GM12878 (cell line): ENCODE measurements around the gene DLG2. TPM values are rescaled to one million over a fixed set of nuclear protein-coding genes. Genes with fewer than 3 reads are reported as not detected.

Experiments used
- BMI1 ChIP-seq: fragments of 450-650 bp; IDR thresholded peaks from 2 replicates; pipeline ENCODE4 v1.6.1; 2016; ENCODE audit warnings: mild to moderate bottlenecking, moderate library complexity, borderline replicate concordance
- CBX5 ChIP-seq: sonication (generic); IDR thresholded peaks from 2 replicates; pipeline ENCODE4 v1.6.1; 2016; ENCODE audit warnings: low read depth, moderate library complexity, mild to moderate bottlenecking, inconsistent platforms
- CHD2 ChIP-seq: IDR thresholded peaks from 2 replicates; pipeline ENCODE4 v1.6.1; 2011; ENCODE audit warnings: low read depth, low read length, improper control_type of control experiment, borderline replicate concordance
- FOS ChIP-seq: IDR thresholded peaks from 3 replicates; pipeline ENCODE4 v1.6.1; 2011; ENCODE audit warnings: borderline replicate concordance; ENCODE audit not compliant: insufficient read length; ENCODE audit errors: extremely low read depth
- GATAD2B ChIP-seq: fragments of 450-650 bp; conservative IDR thresholded peaks from 2 replicates; pipeline ENCODE4 v1.6.1; 2017; ENCODE audit warnings: low read depth, mild to moderate bottlenecking, moderate library complexity
- KDM1A ChIP-seq: fragments of 200-600 bp; sonication (generic); IDR thresholded peaks from 2 replicates; pipeline ENCODE4 v1.6.1; 2016; ENCODE audit warnings: borderline replicate concordance
- MEF2B ChIP-seq: fragments of 450-650 bp; IDR thresholded peaks from 2 replicates; pipeline ENCODE4 v1.6.1; 2018; ENCODE audit warnings: mild to moderate bottlenecking, moderate library complexity; ENCODE audit not compliant: partially characterized antibody, poor library complexity, severe bottlenecking
- RELA ChIP-seq: fragments of 450-650 bp; IDR thresholded peaks from 2 replicates; pipeline ENCODE4 v1.8.0; 2014; ENCODE audit warnings: borderline replicate concordance; ENCODE audit not compliant: partially characterized antibody
- SIN3A ChIP-seq: IDR thresholded peaks from 2 replicates; pipeline ENCODE4 v1.6.1; 2012; ENCODE audit warnings: low read depth, low read length, improper control_type of control experiment
- polyA plus RNA-seq, 11 experiments: library from polyadenylated mRNA; depleted of rRNA in 4 of 11; unstranded in 6 of 11; stranded (reverse) in 5 of 11; fragments of >200 nt; fragmentation: Nextera tagmentation in 4 of 11; fragmentation: Illumina TruSeq in 1 of 11; extraction: Ambion mirVana in 4 of 11; extraction: Trizol in 1 of 11; gene quantifications; 1 replicate in 1 of 11; 2 replicates in 10 of 11; pipeline versions ENCODE4 v1.2.1 to v1.2.3, GENCODE V29; 2011 to 2016; ENCODE audit warnings: inconsistent platforms in 2 of 11, missing spikeins in 2 of 11, low read depth in 1 of 11
- total RNA-seq, 4 experiments: library from RNA; depleted of rRNA in 3 of 4; stranded (reverse); fragments of >200 nt in 3 of 4; fragmentation: Illumina TruSeq in 1 of 4; extraction: Trizol in 1 of 4; gene quantifications; 2 replicates each; pipeline versions ENCODE4 v1.2.1 to v1.2.3, GENCODE V29; 2013 to 2021
- TF ChIP-seq, protein P1 (sequence below): fragments of 450-650 bp; IDR thresholded peaks from 2 replicates; pipeline ENCODE4 v1.6.1; 2016; ENCODE audit warnings: mild to moderate bottlenecking, moderate library complexity, borderline replicate concordance
- TF ChIP-seq, protein P2 (sequence below): IDR thresholded peaks from 2 replicates; pipeline ENCODE4 v1.6.1; 2012; ENCODE audit warnings: low read depth, low read length, improper control_type of control experiment

Gene DLG2
- total and polyA plus RNA-seq, 10 of the 15 experiments (the other 5 are each of a cell fraction or from before 2014, with no cell fraction given), result 0.09 to 0.98 (median 0.35) TPM

DNA sequence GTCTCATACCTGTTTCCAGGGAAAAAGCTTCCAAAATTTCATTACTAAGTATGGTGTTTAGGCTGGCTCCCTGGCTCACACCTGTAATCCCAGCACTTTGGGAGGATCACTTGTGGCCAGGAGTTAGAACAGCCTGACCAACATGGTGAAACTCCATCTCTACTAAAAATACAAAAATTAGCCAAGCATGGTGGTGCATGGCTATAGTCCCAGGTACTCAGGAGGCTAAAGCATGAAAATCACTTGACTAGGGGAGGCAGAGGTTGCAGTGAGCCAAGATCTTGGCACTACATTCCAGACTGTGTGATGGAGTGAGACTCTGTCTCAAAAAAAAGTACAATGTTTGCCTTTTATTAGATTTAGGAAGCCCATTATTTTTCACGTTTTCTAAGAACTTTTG lies 2009.5 kb downstream of the DLG2 start (continued):
- TF ChIP-seq KDM1A (no peak), CHD2 (no peak), CBX5 (no peak), FOS (no peak), SIN3A (no peak), GATAD2B (no peak), BMI1 (no peak), RELA (no peak), MEF2B (no peak)
- TF ChIP-seq, protein P1, sequence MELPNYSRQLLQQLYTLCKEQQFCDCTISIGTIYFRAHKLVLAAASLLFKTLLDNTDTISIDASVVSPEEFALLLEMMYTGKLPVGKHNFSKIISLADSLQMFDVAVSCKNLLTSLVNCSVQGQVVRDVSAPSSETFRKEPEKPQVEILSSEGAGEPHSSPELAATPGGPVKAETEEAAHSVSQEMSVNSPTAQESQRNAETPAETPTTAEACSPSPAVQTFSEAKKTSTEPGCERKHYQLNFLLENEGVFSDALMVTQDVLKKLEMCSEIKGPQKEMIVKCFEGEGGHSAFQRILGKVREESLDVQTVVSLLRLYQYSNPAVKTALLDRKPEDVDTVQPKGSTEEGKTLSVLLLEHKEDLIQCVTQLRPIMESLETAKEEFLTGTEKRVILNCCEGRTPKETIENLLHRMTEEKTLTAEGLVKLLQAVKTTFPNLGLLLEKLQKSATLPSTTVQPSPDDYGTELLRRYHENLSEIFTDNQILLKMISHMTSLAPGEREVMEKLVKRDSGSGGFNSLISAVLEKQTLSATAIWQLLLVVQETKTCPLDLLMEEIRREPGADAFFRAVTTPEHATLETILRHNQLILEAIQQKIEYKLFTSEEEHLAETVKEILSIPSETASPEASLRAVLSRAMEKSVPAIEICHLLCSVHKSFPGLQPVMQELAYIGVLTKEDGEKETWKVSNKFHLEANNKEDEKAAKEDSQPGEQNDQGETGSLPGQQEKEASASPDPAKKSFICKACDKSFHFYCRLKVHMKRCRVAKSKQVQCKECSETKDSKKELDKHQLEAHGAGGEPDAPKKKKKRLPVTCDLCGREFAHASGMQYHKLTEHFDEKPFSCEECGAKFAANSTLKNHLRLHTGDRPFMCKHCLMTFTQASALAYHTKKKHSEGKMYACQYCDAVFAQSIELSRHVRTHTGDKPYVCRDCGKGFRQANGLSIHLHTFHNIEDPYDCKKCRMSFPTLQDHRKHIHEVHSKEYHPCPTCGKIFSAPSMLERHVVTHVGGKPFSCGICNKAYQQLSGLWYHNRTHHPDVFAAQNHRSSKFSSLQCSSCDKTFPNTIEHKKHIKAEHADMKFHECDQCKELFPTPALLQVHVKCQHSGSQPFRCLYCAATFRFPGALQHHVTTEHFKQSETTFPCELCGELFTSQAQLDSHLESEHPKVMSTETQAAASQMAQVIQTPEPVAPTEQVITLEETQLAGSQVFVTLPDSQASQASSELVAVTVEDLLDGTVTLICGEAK, result no peak
- TF ChIP-seq, protein P2, sequence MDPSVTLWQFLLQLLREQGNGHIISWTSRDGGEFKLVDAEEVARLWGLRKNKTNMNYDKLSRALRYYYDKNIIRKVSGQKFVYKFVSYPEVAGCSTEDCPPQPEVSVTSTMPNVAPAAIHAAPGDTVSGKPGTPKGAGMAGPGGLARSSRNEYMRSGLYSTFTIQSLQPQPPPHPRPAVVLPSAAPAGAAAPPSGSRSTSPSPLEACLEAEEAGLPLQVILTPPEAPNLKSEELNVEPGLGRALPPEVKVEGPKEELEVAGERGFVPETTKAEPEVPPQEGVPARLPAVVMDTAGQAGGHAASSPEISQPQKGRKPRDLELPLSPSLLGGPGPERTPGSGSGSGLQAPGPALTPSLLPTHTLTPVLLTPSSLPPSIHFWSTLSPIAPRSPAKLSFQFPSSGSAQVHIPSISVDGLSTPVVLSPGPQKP, result no peak
